Fibroblast of mammary gland (primary cell): ENCODE data around the gene KRT84.

Experiments used
- DNase-seq: peaks from one replicate; pipeline ENCODE4 v3.0.0-alpha.2; 2010; ENCODE audit warnings: low read depth
- H3K4me3 ChIP-seq: 2 replicates; pipeline ENCODE4 v1.5.1; 2011; ENCODE audit warnings: low read depth, mild to moderate bottlenecking, low read length, moderate library complexity; ENCODE audit not compliant: control insufficient read depth
- TF ChIP-seq, protein P1 (sequence below): conservative IDR thresholded peaks from 2 replicates; pipeline ENCODE4 v1.5.1; 2011; ENCODE audit warnings: low read depth, low read length, inconsistent platforms; ENCODE audit not compliant: control insufficient read depth, insufficient read depth

KRT84 gene

DNA sequence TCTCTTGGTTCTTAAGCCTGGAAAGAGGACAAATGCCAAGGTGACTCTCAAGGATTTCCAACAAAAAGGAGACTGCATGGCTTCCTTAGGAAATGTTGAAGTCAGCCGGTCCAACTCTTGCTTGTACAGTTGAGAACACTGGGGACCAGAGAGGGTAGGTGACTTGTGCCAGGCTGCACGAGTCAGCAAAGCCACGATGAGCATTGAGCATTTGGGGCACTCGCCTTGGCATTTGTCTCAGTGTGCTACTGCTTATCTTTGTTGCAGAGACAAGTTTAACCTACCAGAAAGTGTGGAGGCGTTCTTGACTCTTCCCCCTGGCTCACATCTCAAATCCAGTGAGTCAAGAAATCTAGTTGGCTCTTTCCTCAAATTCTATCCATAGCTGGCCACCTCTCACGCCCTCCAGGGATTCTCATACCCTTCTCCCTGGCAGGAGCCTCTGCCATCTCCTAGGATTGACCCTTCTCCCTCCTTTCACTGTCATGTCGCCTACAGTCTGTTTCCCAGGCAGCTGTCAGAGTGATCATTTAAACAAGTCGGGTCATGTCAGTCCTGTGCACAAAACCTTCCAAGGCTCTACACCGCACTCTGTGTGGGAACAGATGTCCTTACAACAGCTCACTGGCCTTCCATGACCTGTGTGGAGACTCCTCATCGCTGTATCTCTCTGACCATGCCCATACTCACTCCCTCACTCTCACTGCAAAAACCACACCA lies 47.1 kb downstream of the KRT84 start:
- no peak overlapping the region for H3K4me3 ChIP-seq
- peak; percentile 2 for DNase-seq
- TF ChIP-seq, protein P1, sequence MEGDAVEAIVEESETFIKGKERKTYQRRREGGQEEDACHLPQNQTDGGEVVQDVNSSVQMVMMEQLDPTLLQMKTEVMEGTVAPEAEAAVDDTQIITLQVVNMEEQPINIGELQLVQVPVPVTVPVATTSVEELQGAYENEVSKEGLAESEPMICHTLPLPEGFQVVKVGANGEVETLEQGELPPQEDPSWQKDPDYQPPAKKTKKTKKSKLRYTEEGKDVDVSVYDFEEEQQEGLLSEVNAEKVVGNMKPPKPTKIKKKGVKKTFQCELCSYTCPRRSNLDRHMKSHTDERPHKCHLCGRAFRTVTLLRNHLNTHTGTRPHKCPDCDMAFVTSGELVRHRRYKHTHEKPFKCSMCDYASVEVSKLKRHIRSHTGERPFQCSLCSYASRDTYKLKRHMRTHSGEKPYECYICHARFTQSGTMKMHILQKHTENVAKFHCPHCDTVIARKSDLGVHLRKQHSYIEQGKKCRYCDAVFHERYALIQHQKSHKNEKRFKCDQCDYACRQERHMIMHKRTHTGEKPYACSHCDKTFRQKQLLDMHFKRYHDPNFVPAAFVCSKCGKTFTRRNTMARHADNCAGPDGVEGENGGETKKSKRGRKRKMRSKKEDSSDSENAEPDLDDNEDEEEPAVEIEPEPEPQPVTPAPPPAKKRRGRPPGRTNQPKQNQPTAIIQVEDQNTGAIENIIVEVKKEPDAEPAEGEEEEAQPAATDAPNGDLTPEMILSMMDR, result no peak

DNA sequence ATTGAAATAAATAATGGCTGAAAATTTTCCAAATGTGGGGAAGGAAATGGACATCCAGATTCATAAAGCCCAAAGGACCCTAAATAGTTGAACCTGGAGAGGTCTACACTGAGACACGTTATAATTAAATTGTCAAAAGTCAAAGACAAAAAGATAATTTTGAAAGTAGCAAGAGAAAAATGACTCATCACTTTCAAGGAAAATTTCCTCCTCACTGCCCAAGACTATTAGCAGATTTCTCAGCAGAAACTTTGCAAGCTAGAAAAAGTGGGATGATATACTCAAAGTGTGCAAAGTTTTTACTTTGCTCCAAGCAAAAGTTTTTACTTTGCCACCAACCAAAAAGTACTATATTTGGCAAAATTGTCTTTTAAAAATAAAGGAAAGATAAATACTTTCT lies 48.4 kb downstream of the KRT84 start:
- H3K4me3 ChIP-seq, result no peak overlapping the region
- DNase-seq, result no peak
- TF ChIP-seq, protein P1, result no peak

GRCh38 chr12:52336641-52337040 lies 48.8 kb downstream of the KRT84 start:
- TF ChIP-seq, protein P1, result no peak
- DNase-seq, result no peak
- no peak overlapping the region for H3K4me3 ChIP-seq

- no peak for DNase-seq
- TF ChIP-seq, protein P1, result no peak
- no peak overlapping the region for H3K4me3 ChIP-seq
These were observed 49.7 kb downstream of the KRT84 start for GRCh38 chr12:52335598-52336262.

DNA sequence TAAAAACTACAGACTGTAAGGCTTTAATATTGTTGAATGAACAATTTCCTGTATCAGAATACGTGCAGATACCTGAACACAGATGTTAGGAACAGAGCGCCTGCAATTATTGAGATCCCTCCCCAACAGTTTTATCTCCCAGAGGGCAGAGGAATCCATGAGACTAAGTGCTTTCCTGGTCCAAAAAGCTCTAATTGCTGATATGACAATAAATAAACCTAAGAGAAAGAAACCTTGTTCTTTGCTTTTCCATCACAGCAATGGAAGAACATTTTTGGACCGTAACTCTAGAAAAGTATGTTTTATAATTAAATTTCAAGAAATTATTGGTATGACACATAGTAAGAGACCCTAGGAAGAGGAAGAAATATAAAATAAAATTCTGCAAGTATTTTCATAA lies 51.3 kb downstream of the KRT84 start:
- DNase-seq, result no peak
- H3K4me3 ChIP-seq, result no peak overlapping the region
- TF ChIP-seq, protein P1, result no peak

DNA sequence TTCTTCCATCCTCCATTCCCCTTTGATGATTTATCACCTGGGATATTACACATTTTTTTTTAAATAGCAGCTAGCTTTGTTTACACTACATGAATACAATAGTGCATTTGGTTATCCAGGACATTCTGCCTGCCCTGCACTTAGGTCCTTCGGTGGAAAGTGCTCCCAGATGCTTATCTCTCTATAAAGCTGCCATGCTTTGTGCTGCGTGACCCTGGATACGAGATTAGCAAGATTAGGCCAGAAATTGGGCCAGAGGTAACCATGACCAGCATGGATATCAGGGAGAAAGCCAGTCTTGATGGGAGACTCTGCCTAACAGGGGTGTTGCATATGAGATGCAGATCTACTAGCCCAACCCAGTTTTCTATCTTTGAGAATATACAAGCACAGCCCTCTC lies 52.1 kb downstream of the KRT84 start:
- no peak for DNase-seq
- H3K4me3 ChIP-seq, result no peak overlapping the region
- TF ChIP-seq, protein P1, result no peak
